HCT116 (cell line): ENCODE results near the gene MUTYH.

Source experiments
- CBX3 ChIP-seq: IDR thresholded peaks from 2 replicates; pipeline ENCODE4 v1.6.1; 2012; ENCODE audit warnings: low read depth
- CTCF ChIP-seq, 3 experiments: fragments of 200-600 bp in 1 of 3; sonication (generic) in 1 of 3; IDR thresholded peaks in 2 of 3; conservative IDR thresholded peaks in 1 of 3; 2 replicates each; pipeline ENCODE4 v1.5.1; 2012 to 2017; ENCODE audit warnings: low read depth in 2 of 3, low read length in 2 of 3, antibody characterized with exemption in 1 of 3, borderline replicate concordance in 1 of 3, control low read depth in 1 of 3, mild to moderate bottlenecking in 1 of 3, mixed read lengths in 1 of 3, mixed run types in 1 of 3, moderate library complexity in 1 of 3; ENCODE audit not compliant: insufficient read depth in 1 of 3
- POLR2A ChIP-seq: IDR thresholded peaks from 2 replicates; pipeline ENCODE4 v1.7.0; 2011; ENCODE audit warnings: borderline replicate concordance; ENCODE audit not compliant: insufficient read depth, insufficient read length; ENCODE audit errors: extremely low read depth
- SIN3A ChIP-seq: IDR thresholded peaks from 2 replicates; pipeline ENCODE4 v1.6.1; 2012; ENCODE audit warnings: low read depth
- TCF7L2 ChIP-seq: IDR thresholded peaks from 2 replicates; pipeline ENCODE4 v1.7.0; 2011; ENCODE audit warnings: borderline replicate concordance, inconsistent platforms; ENCODE audit not compliant: insufficient read depth, insufficient read length; ENCODE audit errors: extremely low read depth
- ZBTB33 ChIP-seq: IDR thresholded peaks from 2 replicates; pipeline ENCODE4 v1.6.1; 2011; ENCODE audit warnings: mild to moderate bottlenecking, low read length, moderate library complexity; ENCODE audit not compliant: insufficient replicate concordance; ENCODE audit errors: extremely low read depth
- ZFX ChIP-seq: fragments of 450-650 bp; IDR thresholded peaks from 2 replicates; pipeline ENCODE4 v1.6.1; 2017

DNA sequence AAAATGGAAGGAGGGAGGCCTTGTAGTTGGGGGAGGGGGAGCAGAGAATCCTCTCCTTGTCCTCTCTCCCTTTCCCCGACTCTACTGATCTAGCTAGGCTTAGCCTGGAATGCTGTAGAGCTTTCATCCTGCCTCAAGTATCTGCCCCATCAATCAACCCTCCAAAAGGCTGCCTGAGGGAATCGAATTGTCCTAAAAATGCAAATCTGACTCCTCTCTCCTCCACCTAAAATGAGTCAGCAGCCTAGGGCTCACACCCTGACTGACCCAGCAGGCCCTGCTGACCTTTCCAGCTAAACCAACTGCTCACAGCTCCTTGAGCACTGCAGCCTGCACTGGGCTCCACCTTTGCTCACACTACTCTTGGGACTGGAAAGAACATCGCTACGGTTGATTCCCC is 10.8 kb downstream of the MUTYH start:
- TF ChIP-seq CTCF (IDR thresholded peaks at IDR 0.05 in 2 of 3, conservative IDR thresholded peaks at IDR 0.05 in 1 of 3; ENCODE audit: borderline replicate concordance in 1 of 3, insufficient read depth in 1 of 3, low read depth in 2 of 3, low read length in 2 of 3) (no peak), SIN3A (no peak), POLR2A (no peak), TCF7L2 (no peak), CBX3 (no peak), ZFX (no peak), ZBTB33 (no peak)
